GM20000 (cell line): ENCODE results near the gene IVL.

ENCODE experiments used
- DNase-seq: peaks from one replicate; pipeline ENCODE4 v3.0.0; 2012; ENCODE audit warnings: low spot score
- CTCF ChIP-seq: IDR thresholded peaks from 2 replicates; pipeline ENCODE4 v1.5.1; 2012; ENCODE audit warnings: mild to moderate bottlenecking, control low read depth; ENCODE audit errors: extremely low read depth, missing control alignments

Gene IVL

GRCh38 chr1:152946651-152947256 is 38.4 kb downstream of the IVL start, which contains the start of gene SPRR5:
SPRR5 (plus strand) TSS chr1:152947206; CDS start chr1:152948555, 1,349 bp downstream.
- no peak for TF ChIP-seq CTCF
- DNase-seq = no peak

- TF ChIP-seq CTCF = no peak
- DNase-seq = no peak
These were observed 43.4 kb downstream of the IVL start for GRCh38 chr1:152951711-152952110.

GRCh38 chr1:152953761-152954160 is 45.4 kb downstream of the IVL start:
- DNase-seq = no peak
- TF ChIP-seq CTCF = no peak

GRCh38 chr1:152954436-152954835 is 46.1 kb downstream of the IVL start:
- DNase-seq = no peak
- TF ChIP-seq CTCF = no peak

- no peak for DNase-seq
- TF ChIP-seq CTCF = no peak
These were observed 49.2 kb downstream of the IVL start for GRCh38 chr1:152957561-152957960.

- TF ChIP-seq CTCF = no peak
- no peak for DNase-seq
These were observed 50.9 kb downstream of the IVL start for GRCh38 chr1:152959273-152959672.

- DNase-seq = no peak
- no peak for TF ChIP-seq CTCF
These were observed 51.6 kb downstream of the IVL start for GRCh38 chr1:152959801-152960451.
